HFF-Myc (cell line): Measurements from ENCODE around the gene ZNF263.
A peak's percentile ranks its signal among the peaks of the same experiment; 100 is the strongest.
"Not testable (repeated sequence)": the region's sequence is repeated elsewhere in the genome, so short reads cannot be mapped to it uniquely, and the experiment has no call there.

Experiments
- DNase-seq: peaks from one replicate; pipeline ENCODE4 v3.0.0-alpha.2; 2011; ENCODE audit warnings: low read depth; ENCODE audit errors: extremely low read depth
- H3K4me3 ChIP-seq: replicated peaks from 2 replicates; pipeline ENCODE4 v1.5.1; 2011; ENCODE audit warnings: low read depth, mild to moderate bottlenecking, control low read depth, low read length
- TF ChIP-seq, protein P1 (sequence below): IDR thresholded peaks from 2 replicates; pipeline ENCODE4 v1.5.1; 2012; ENCODE audit warnings: mild to moderate bottlenecking, low read depth, low read length, control low read depth; ENCODE audit errors: missing control alignments

The ZNF263 gene

DNA sequence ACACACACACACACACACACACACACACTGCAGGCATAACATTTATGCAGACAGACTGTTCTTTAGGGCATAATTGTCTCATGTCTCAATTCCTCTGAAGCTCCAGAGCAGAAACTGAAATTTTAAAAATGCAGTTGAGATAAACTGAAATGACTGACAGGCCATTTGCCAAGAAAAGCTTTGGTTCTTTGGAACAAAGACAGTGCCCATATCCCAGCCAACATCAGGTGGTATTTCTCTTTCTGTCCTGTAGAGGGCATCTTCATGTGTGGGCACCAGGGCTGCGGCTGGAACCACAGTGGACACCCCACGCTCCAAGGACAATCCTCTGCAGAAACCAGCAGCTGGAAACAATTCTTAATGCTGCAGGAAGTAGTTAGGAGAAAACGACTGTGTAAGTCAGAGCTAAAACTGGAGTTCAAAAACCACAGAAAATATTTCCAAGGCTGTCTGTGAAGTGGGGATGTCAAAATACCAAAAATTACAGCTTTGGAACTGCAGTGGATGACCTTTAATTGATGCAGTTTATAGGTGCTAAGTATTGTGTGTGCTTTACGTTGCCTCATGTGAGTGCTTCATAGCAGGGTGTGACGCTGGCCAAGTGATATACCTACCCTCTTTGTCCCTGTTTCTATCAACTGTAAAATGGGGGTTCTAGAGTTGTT, 16.3 kb upstream of the ZNF263 start:
- DNase-seq = peak; percentile 64
- TF ChIP-seq, protein P1, sequence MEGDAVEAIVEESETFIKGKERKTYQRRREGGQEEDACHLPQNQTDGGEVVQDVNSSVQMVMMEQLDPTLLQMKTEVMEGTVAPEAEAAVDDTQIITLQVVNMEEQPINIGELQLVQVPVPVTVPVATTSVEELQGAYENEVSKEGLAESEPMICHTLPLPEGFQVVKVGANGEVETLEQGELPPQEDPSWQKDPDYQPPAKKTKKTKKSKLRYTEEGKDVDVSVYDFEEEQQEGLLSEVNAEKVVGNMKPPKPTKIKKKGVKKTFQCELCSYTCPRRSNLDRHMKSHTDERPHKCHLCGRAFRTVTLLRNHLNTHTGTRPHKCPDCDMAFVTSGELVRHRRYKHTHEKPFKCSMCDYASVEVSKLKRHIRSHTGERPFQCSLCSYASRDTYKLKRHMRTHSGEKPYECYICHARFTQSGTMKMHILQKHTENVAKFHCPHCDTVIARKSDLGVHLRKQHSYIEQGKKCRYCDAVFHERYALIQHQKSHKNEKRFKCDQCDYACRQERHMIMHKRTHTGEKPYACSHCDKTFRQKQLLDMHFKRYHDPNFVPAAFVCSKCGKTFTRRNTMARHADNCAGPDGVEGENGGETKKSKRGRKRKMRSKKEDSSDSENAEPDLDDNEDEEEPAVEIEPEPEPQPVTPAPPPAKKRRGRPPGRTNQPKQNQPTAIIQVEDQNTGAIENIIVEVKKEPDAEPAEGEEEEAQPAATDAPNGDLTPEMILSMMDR = peak; percentile 73
- no peak overlapping the region for H3K4me3 ChIP-seq

DNA sequence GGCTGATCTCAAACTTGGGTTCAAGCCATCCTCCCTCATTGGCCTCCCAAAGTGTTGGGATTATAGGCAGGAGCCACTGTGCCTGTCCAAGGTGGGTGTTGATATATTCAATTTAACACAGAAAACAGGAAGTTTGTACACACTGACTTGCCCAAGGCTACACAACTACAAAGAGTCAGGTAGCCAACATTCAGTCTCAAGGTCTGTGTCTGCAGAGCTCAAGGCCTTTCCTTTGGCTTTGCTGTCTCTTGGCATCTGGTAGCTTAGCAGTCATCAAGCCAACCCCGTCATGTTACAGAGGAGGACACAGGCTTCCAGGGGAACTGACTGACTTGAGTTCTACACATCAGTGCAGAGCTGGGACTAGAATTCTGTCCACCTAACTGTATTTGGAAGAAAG, 15.0 kb upstream of the ZNF263 start:
- TF ChIP-seq, protein P1 = no peak
- no peak for DNase-seq
- no peak overlapping the region for H3K4me3 ChIP-seq

DNA sequence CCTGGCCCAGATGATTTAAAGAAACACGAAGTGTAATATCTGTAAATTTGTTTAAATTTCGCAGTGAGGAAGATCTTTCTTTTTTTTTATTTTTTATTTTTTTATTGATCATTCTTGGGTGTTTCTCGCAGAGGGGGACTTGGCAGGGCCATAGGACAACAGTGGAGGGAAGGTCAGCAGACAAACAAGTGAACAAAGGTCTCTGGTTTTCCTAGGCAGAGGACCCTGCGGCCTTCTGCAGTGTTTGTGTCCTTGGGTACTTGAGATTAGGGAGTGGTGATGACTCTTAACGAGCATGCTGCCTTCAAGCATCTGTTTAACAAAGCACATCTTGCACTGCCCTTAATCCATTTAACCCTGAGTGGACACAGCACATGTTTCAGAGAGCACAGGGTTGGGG, 12.6 kb upstream of the ZNF263 start:
- not testable (repeated sequence) for H3K4me3 ChIP-seq, DNase-seq

DNA sequence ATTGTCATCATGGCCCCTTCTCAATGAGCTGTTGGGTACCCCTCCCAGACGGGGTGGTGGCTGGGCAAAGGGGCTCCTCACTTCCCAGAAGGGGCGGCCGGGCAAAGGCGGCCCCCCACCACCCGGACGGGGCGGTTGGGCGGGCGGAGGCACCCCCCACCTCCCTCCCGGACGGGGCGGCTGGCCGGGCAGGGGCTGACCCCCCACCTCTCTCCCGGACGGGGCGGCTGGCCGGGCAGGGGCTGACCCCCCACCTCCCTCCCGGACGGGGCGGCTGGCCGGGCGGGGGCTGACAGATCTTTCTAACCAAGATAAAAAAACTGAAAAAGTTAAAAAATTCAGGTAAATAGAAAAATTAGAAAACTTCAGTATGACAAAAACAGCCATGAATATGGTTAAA, 12.0 kb upstream of the ZNF263 start:
- not testable (repeated sequence) for H3K4me3 ChIP-seq, DNase-seq

DNA sequence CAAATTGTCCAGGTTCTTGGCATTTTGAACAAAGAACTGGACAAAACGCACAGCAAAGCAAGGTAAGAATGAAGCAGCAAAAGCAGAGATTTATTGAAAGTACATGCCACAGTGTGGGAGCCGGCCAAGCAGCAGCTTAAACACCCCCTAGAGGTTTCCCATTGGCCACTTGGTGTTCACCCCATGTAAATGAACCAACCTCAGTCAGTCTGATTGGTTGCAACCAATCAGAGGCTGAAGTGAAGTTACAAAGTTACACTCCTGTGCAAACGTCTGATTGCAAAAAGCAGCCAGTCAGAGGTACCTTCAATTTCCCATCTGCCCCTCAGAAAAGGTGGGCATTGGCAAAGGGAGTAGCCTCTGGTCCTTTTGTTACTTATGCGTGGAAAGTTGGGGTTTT, 8.8 kb upstream of the ZNF263 start:
- TF ChIP-seq, protein P1 = no peak
- H3K4me3 ChIP-seq = no peak overlapping the region
- DNase-seq = no peak

DNA sequence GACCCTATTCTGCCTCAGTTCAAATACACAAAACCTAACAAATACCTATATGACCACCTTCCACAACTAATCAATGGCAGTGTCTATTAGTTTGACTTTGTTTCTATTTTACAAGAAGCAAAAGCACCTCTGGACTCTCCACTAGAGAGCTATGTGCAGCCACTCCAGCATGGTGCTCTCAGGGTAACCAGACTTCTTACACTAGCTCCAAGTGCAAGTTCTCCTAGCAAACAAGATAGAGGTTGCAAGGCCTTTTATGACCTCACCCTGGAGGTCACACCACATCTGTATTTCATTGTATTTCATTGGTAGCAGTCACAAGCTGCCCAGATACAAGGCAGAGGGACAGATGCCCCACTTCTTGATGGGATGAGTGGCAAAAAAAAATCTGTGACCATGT, 8.3 kb upstream of the ZNF263 start:
- TF ChIP-seq, protein P1 = no peak
- no peak overlapping the region for H3K4me3 ChIP-seq
- DNase-seq = no peak

DNA sequence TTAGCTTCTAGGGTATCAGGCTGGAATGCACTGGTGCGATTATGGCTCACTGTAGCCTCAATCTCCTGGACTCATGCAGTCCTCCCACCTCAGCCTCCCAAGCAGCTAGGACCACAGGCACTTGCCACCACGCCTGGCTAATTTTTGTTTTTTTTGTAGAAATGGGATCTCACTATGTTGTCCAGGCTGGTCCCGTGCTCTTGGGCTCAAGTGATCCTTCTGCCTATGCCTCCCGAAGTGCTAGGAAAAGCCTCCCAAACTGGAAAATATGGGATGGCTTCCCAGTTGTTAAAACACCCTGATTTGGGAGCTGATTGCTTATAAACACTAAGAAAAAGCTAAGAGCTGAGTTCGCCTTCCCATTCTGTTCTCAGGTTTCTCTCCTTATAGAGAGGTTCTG, 6.6 kb upstream of the ZNF263 start:
- TF ChIP-seq, protein P1 = no peak
- no peak for DNase-seq

DNA sequence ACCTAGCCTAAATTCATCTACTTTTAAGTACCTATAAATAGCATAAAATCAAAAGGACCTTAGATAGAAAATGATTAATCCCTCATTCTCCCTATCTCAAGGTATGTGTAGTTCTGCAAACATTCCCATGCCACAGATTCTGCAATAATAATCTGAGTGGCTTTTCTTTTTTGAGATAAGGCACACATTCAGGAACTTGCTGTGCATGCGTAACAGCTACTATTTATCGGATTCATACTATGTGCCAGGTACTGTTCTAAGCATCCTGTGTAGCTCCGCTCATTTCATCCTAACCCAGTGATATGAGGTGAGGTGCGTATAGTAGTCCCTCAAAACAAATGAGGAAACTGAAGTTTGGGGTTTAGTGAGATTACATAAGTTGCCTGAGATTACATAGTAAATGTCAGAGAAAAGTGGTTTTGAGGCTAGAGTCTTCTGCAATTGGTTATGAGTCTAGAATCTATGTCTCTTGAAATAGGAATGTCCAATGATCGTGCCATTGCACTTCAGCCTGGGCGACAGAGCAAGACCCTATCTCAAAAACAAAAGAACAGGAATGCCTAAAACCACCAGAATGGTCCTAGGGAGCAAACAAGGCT, 2.0 kb upstream of the ZNF263 start:
- no peak overlapping the region for H3K4me3 ChIP-seq
- TF ChIP-seq, protein P1 = no peak
- no peak for DNase-seq

More for the DNA sequence above, 6.6 kb upstream of the ZNF263 start:
- H3K4me3 ChIP-seq = no peak overlapping the region
